HepG2 (cell line): Measurements from ENCODE around the gene TIMM10. TPM values are rescaled to one million over a fixed set of nuclear protein-coding genes. Genes with fewer than 3 reads are reported as not detected.

Experiments used
- ARNT ChIP-seq: fragments of 450-650 bp; IDR thresholded peaks from 2 replicates; pipeline ENCODE4 v1.6.1; 2017
- ETS1 ChIP-seq: sonication (generic); formaldehyde crosslinking; IDR thresholded peaks from 2 replicates; pipeline ENCODE4 v1.4.0; 2020; ENCODE audit warnings: missing genetic modification reagents
- HMG20A ChIP-seq: IDR thresholded peaks from 2 replicates; pipeline ENCODE4 v1.6.1; 2016; ENCODE audit warnings: borderline replicate concordance
- NCOA5 ChIP-seq: sonication (generic); formaldehyde crosslinking; IDR thresholded peaks from 2 replicates; pipeline ENCODE4 v1.4.0; 2020; ENCODE audit warnings: missing genetic modification reagents
- NFE2L1 ChIP-seq: sonication (generic); formaldehyde crosslinking; IDR thresholded peaks from 2 replicates; pipeline ENCODE4 v1.4.0; 2020; ENCODE audit warnings: missing genetic modification reagents, mild to moderate bottlenecking, borderline replicate concordance
- NFYB ChIP-seq: sonication (generic); formaldehyde crosslinking; IDR thresholded peaks from 2 replicates; pipeline ENCODE4 v1.4.0; 2020; ENCODE audit warnings: missing genetic modification reagents
- RFX1 ChIP-seq: fragments of 450-650 bp; IDR thresholded peaks from 2 replicates; pipeline ENCODE4 v1.6.1; 2017
- SMAD9 ChIP-seq: sonication (generic); formaldehyde crosslinking; IDR thresholded peaks from 2 replicates; pipeline ENCODE4 v1.5.1; 2020; ENCODE audit warnings: mild to moderate bottlenecking, missing genetic modification reagents
- SNAPC4 ChIP-seq: sonication (generic); formaldehyde crosslinking; IDR thresholded peaks from 2 replicates; pipeline ENCODE4 v1.4.0; 2020; ENCODE audit warnings: mild to moderate bottlenecking, missing genetic modification reagents
- SRSF4 ChIP-seq: fragments of 200-400 bp; formaldehyde crosslinking; IDR thresholded peaks from one replicate; pipeline ENCODE4 v1.6.1; 2018; ENCODE audit warnings: mild to moderate bottlenecking, low read depth, low read length, moderate library complexity; ENCODE audit not compliant: poor library complexity, severe bottlenecking
- THAP8 ChIP-seq: sonication (generic); formaldehyde crosslinking; IDR thresholded peaks from 2 replicates; pipeline ENCODE4 v1.5.1; 2020; ENCODE audit warnings: missing genetic modification reagents, mild to moderate bottlenecking, borderline replicate concordance
- ZNF407 ChIP-seq: sonication (generic); formaldehyde crosslinking; IDR thresholded peaks from one replicate; pipeline ENCODE4 v1.5.1; 2020; ENCODE audit warnings: mild to moderate bottlenecking, missing genetic modification reagents; ENCODE audit errors: not compliant biosample characterization
- ZSCAN29 ChIP-seq: sonication (generic); formaldehyde crosslinking; conservative IDR thresholded peaks from 2 replicates; pipeline ENCODE4 v1.4.0; 2020; ENCODE audit warnings: mild to moderate bottlenecking, missing genetic modification reagents
- polyA plus RNA-seq, 8 experiments: library from polyadenylated mRNA; depleted of rRNA in 3 of 8; stranded (reverse) in 7 of 8; unstranded in 1 of 8; fragments of >200 nt; fragmentation: Illumina TruSeq in 4 of 8; extraction: Trizol in 4 of 8; gene quantifications; 2 replicates each; pipeline versions ENCODE4 v1.2.1 to v1.2.3, GENCODE V29; 2011 to 2016; ENCODE audit warnings: low read depth in 4 of 8, missing spikeins in 1 of 8, mixed read lengths in 1 of 8; ENCODE audit not compliant: insufficient read depth in 1 of 8
- total RNA-seq, 5 experiments: library from RNA; depleted of rRNA; stranded (reverse); fragments of >200 nt; fragmentation: Illumina TruSeq; extraction: Trizol; gene quantifications; 2 replicates each; pipeline ENCODE4 v1.2.3, GENCODE V29; 2016; ENCODE audit warnings: low read depth in 1 of 5

Gene TIMM10
- total and polyA plus RNA-seq, 2 of the 13 experiments (the other 11 are each of a cell fraction or from before 2014, with no cell fraction given) = 67.8 to 82.2 TPM

- TF ChIP-seq ZNF407 (CRISPR knock-in tag) = peak; percentile 44
- TF ChIP-seq RFX1 = no peak
- TF ChIP-seq ARNT = no peak
- TF ChIP-seq HMG20A (CRISPR knock-in tag) = no peak
- TF ChIP-seq THAP8 (CRISPR knock-in tag) = no peak
- no peak for TF ChIP-seq SRSF4
- no peak for TF ChIP-seq SNAPC4 (CRISPR knock-in tag)
- TF ChIP-seq NFE2L1 = no peak
- TF ChIP-seq ZSCAN29 = 0 out of 2 replicates have a peak, but pooled peaks have one; percentile 78
- TF ChIP-seq NCOA5 (CRISPR knock-in tag) = no peak
- TF ChIP-seq ETS1 (CRISPR knock-in tag) = no peak
- TF ChIP-seq NFYB (CRISPR knock-in tag) = no peak
- TF ChIP-seq SMAD9 (CRISPR knock-in tag) = 0 out of 2 replicates have a peak, but pooled peaks have one; percentile 15
Observed at GRCh38 chr11:57515332-57516060, 15.1 kb downstream of the TIMM10 start, which contains the start of gene SLC43A1 (continued).
